Panc1 (cell line): ENCODE measurements around the gene THEM5.

Source experiments
- POLR2AphosphoS5 ChIP-seq: IDR thresholded peaks from 2 replicates; pipeline ENCODE4 v1.6.1; 2012; ENCODE audit warnings: mild to moderate bottlenecking, low read depth, low read length, moderate library complexity
- SIN3A ChIP-seq: IDR thresholded peaks from 2 replicates; pipeline ENCODE4 v1.6.1; 2012; ENCODE audit warnings: low read depth, mild to moderate bottlenecking, low read length, moderate library complexity, borderline replicate concordance; ENCODE audit not compliant: insufficient read depth
- TF ChIP-seq, protein P1 (sequence below): fragments of 450-650 bp; IDR thresholded peaks from 2 replicates; pipeline ENCODE4 v1.5.1; 2017; ENCODE audit warnings: mild to moderate bottlenecking
- TF ChIP-seq, protein P2 (sequence below), 2 experiments: IDR thresholded peaks; 2 replicates each; pipeline ENCODE4 v1.6.1; 2011 to 2012; ENCODE audit warnings: low read depth in 2 of 2, control low read depth in 1 of 2, low read length in 1 of 2, mild to moderate bottlenecking in 1 of 2, moderate library complexity in 1 of 2; ENCODE audit not compliant: insufficient read depth in 1 of 2

DNA sequence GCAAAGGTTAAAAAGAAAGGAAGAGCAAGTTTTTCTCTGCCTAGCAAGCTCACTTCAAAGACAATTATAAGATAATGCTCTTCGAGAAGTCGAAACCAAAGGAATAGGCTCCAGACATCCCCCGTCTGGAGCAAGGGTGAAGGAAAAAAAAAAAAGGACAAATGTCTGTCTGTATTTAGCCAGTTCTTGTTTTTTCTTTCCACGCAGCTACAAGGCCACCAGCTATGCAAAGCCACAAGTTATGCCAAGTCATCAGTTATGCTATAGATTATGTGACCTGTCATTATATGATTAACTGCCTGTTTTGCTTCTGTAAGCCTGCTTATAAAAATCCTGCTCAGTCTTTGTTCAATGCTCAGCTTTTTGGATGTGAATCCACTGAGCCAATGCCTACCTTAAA, 2.4 kb upstream of the THEM5 start:
- TF ChIP-seq, protein P1, sequence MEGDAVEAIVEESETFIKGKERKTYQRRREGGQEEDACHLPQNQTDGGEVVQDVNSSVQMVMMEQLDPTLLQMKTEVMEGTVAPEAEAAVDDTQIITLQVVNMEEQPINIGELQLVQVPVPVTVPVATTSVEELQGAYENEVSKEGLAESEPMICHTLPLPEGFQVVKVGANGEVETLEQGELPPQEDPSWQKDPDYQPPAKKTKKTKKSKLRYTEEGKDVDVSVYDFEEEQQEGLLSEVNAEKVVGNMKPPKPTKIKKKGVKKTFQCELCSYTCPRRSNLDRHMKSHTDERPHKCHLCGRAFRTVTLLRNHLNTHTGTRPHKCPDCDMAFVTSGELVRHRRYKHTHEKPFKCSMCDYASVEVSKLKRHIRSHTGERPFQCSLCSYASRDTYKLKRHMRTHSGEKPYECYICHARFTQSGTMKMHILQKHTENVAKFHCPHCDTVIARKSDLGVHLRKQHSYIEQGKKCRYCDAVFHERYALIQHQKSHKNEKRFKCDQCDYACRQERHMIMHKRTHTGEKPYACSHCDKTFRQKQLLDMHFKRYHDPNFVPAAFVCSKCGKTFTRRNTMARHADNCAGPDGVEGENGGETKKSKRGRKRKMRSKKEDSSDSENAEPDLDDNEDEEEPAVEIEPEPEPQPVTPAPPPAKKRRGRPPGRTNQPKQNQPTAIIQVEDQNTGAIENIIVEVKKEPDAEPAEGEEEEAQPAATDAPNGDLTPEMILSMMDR = no peak
- TF ChIP-seq POLR2AphosphoS5 = no peak
- TF ChIP-seq SIN3A = no peak
- TF ChIP-seq, protein P2, sequence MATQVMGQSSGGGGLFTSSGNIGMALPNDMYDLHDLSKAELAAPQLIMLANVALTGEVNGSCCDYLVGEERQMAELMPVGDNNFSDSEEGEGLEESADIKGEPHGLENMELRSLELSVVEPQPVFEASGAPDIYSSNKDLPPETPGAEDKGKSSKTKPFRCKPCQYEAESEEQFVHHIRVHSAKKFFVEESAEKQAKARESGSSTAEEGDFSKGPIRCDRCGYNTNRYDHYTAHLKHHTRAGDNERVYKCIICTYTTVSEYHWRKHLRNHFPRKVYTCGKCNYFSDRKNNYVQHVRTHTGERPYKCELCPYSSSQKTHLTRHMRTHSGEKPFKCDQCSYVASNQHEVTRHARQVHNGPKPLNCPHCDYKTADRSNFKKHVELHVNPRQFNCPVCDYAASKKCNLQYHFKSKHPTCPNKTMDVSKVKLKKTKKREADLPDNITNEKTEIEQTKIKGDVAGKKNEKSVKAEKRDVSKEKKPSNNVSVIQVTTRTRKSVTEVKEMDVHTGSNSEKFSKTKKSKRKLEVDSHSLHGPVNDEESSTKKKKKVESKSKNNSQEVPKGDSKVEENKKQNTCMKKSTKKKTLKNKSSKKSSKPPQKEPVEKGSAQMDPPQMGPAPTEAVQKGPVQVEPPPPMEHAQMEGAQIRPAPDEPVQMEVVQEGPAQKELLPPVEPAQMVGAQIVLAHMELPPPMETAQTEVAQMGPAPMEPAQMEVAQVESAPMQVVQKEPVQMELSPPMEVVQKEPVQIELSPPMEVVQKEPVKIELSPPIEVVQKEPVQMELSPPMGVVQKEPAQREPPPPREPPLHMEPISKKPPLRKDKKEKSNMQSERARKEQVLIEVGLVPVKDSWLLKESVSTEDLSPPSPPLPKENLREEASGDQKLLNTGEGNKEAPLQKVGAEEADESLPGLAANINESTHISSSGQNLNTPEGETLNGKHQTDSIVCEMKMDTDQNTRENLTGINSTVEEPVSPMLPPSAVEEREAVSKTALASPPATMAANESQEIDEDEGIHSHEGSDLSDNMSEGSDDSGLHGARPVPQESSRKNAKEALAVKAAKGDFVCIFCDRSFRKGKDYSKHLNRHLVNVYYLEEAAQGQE (IDR thresholded peaks at IDR 0.05; ENCODE audit: insufficient read depth in 1 of 2, low read depth in 2 of 2, low read length in 1 of 2) = no peak
